Measurements from ENCODE around the gene TCF3.
A peak's percentile ranks its signal among the peaks of the same experiment; 100 is the strongest.
"Not testable (repeated sequence)": the region's sequence is repeated elsewhere in the genome, so short reads cannot be mapped to it uniquely, and the experiment has no call there.

Gene TCF3

DNA sequence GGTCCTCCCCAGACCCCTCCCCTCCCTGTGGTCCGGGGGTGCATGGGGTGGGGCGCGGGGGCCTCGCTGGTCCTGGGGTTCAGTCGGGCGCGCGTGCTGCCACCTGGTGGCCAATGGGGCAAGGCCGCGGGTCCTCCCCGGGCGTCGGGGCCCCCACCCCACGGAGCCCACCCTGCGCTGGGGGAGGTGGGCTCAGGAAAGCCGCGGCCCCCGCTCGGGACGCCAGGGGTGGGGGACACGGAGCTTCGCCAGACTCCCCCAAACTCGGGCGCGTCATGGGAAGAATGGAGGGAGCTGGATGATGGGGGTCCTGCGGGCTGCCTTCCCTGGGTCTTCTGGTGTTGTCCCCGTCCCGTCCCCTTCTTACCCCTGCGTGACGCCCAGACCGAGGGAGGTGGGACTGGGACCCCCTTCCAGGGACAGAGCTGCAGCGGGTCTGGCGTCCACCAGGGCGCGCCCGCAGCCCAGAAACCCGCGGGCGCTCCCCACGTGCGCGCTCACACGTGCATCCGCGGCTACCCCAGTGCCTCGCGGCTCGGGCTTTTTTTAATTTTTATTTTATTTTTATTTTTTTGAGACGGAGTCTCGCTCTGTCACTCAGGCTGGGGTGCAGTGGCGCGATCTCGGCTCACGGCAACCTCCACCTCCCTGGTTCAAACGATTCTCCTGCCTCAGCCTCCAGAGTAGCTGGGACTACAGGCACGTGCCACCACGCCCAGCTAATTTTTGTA is 19.8 kb upstream of the TCF3 start:
- DNase-seq (ENCODE audit: low read depth), result peak; percentile 42
- peak overlapping the region; percentile 35 for H3K4me3 ChIP-seq (ENCODE audit: low read length)
- TF ChIP-seq, protein P1, sequence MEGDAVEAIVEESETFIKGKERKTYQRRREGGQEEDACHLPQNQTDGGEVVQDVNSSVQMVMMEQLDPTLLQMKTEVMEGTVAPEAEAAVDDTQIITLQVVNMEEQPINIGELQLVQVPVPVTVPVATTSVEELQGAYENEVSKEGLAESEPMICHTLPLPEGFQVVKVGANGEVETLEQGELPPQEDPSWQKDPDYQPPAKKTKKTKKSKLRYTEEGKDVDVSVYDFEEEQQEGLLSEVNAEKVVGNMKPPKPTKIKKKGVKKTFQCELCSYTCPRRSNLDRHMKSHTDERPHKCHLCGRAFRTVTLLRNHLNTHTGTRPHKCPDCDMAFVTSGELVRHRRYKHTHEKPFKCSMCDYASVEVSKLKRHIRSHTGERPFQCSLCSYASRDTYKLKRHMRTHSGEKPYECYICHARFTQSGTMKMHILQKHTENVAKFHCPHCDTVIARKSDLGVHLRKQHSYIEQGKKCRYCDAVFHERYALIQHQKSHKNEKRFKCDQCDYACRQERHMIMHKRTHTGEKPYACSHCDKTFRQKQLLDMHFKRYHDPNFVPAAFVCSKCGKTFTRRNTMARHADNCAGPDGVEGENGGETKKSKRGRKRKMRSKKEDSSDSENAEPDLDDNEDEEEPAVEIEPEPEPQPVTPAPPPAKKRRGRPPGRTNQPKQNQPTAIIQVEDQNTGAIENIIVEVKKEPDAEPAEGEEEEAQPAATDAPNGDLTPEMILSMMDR (IDR thresholded peaks at IDR 0.05; ENCODE audit: insufficient read depth, low read depth, low read length, missing control alignments), result peak; percentile 68

DNA sequence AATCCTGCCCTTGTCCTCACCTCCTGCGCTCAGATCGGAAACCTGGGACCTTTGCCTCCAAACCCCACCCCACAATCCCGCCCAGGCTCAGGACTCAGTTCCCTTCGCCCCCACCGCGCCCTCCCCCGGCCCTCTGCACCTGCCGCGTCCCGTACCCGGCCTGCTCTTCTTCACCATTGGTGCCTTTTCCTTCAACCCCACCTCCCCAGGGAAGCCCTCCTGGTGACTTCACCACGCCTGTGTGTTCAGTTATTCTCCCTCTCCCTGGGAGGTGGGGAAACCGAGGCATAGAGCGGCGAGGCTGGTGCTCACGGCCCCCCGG is 19.3 kb upstream of the TCF3 start:
- DNase-seq (ENCODE audit: low read depth), result no peak
- no peak overlapping the region for H3K4me3 ChIP-seq (ENCODE audit: low read length)
- TF ChIP-seq, protein P1 (IDR thresholded peaks at IDR 0.05; ENCODE audit: insufficient read depth, low read depth, low read length, missing control alignments), result no peak

DNA sequence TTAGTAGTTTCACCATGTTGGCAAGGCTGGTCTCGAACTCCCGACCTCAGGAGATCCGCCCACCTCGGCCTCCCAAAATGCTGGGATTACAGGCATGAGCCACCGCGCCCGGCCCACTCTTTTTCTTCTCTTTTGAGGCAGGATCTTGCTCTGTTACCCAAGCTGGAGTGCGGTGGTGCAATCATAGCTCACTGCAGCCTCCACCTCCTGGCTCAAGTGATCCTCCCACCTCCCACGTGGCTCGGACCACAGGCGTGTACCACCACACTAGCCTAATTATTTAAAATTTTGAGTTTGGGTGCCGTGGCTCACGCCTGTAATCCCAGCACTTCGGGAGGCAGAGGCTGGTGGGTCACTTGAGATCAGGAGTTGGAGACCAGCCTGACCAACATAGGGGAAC is 18.3 kb upstream of the TCF3 start:
- DNase-seq (ENCODE audit: low read depth); H3K4me3 ChIP-seq (ENCODE audit: low read length): not testable (repeated sequence)

DNA sequence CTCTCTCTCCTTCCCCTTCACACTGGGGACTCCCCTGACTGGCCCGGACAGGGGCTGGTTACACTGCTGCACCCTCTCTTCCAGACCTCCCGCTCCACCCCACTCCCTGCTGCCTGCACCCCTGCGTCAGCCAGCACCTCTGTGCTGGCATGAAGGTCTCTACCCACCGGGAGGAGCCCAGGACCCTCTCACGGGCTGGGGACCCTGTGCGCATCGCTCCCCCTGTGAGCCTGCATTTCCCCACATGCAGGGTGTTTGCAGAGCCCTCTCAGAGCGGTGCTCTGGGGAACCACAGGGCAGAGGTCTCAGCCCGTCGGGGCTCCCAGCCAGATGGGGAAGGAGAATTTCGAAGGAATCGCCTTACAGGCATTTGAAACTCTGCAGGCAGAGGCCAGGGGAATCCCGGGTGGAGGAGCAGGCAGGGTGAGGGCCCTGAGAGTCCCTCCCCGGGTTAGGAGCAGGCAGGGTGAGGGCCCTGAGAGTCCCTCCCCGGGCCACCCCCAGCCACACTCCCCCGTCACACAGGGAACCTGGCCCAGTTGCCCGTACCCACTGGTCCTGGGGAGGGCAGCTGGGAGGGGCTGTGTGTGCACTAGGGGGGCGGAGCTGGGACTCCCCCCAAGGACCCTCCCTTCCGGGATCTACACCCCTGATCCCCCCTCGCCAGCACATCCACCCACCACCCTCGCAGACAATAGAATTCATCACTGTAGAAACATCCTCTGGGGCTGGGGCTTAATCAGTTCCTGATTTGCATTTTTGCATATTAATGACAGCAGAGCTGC is 16.3 kb upstream of the TCF3 start:
- TF ChIP-seq, protein P1 (IDR thresholded peaks at IDR 0.05; ENCODE audit: insufficient read depth, low read depth, low read length, missing control alignments), result no peak
- DNase-seq (ENCODE audit: low read depth), result no peak
- no peak overlapping the region for H3K4me3 ChIP-seq (ENCODE audit: low read length)

DNA sequence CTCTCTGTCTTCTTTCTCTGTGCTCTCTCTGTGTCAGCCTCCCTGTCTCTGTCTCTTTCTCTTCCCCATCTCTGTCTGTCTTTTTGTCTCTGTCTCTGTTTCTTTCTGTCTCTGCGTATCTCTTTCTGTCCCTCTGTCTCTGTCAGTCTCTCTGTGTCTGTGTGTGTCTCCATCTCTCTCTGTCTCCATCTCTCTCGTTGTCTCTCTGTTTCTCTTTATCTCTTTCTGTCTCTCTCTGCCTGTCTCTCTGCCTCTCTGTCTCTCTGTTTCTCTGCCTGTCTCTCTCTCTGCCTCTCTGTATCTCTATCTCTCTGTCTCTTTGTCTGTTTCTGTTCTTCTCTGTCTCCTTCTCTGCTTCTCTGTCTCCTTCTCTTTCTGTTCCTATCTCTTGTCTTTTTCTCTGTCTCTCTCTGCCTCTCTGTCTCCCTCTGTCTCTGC is 15.7 kb upstream of the TCF3 start:
- no peak overlapping the region for H3K4me3 ChIP-seq (ENCODE audit: low read length)
- TF ChIP-seq, protein P1 (IDR thresholded peaks at IDR 0.05; ENCODE audit: insufficient read depth, low read depth, low read length, missing control alignments), result no peak
- no peak for DNase-seq (ENCODE audit: low read depth)

DNA sequence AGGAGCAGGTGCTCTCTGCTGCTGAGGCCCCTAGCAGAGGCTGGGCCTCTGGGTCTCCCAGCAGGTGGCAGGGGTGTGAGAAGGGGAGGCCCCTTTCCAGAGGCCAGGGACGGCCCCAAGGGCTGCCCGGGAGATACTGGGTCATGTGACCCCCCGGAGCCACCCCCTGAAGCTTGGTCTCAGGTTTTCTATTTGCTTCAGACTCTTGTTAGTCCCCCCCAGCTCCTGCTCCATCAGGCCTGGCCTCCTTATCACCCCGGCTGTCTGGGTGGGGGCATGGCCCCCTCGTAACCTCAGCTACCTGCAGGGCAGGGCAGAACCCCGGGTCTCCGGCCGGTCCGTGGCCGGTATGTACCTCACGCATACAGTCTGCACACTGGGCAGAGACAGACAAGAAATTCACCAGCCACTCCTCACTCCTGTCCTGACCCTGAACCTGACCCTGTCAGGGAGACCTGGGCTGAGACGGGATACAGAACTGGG is 13.2 kb upstream of the TCF3 start:
- H3K4me3 ChIP-seq (ENCODE audit: low read length), result no peak overlapping the region
- DNase-seq (ENCODE audit: low read depth), result no peak
- TF ChIP-seq, protein P1 (IDR thresholded peaks at IDR 0.05; ENCODE audit: insufficient read depth, low read depth, low read length, missing control alignments), result no peak

DNA sequence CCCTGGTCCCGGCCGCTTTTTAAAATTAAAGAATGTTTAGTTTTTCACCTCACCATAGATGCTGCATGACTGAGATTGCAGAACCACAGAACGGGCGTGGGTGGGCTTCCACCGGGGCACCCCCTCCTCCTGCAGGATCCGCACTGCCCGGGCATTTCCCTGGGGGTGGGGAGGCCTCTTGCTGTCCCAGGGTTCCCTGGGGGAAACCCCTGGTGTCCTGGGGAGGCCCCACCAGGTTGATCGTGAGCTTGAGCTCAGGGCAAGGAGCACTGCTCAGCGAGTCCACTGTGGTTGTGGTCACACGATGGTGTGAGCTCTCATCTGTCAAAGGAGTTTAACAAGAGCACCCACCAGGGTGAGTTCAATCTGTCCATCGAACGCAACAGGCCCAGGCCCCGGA is 11.4 kb upstream of the TCF3 start:
- no peak overlapping the region for H3K4me3 ChIP-seq (ENCODE audit: low read length)
- DNase-seq (ENCODE audit: low read depth), result no peak
- TF ChIP-seq, protein P1 (IDR thresholded peaks at IDR 0.05; ENCODE audit: insufficient read depth, low read depth, low read length, missing control alignments), result no peak

DNA sequence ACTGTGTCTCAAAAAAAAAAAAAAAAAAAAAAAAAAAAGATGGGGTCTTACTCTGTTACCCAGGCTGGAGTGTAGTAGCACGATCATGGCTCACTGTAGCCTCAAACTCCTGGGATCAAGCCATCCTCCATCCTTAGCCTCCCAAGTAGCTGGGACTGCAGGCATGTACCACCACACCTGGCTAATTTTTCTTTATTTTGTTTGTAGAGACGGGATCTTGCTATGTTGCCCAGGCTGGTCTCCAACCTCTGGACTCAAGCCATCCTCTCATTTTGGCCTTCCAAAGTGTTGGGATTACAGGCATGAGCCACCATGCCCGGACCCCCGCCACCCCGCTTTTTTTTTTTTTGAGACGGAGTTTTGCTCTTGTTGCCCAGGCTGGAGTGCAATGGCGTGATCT is 10.8 kb upstream of the TCF3 start:
- not testable (repeated sequence) for DNase-seq (ENCODE audit: low read depth); H3K4me3 ChIP-seq (ENCODE audit: low read length)
